ENCODE results near the gene KRTAP4-4. TPM values are rescaled to one million over a fixed set of nuclear protein-coding genes. Genes with fewer than 3 reads are reported as not detected.

The KRTAP4-4 gene
- total and polyA plus RNA-seq, 2 of the 8 experiments (the other 6 are each of a cell fraction or from before 2014, with no cell fraction given): not detected

DNA sequence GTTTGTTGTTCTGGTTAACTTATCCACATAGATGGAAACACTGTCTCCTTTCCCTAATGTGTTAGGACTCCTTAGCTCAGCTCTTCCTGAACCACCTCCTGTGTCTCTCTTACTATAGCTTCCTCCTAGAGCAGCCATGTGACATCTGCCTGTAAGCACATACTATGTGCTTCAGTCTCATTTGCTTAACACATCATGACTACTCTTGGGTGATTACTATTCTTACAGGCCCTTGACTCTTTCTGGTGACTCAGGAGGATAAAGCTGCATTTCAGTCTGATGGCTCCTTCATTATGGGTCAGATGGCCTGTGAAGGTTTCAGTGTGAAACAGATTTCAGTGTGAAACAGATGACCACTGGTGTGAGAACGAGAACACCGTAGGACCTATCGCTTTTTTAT is 17.8 kb upstream of the KRTAP4-4 start (continued):
- TF ChIP-seq, protein P1, sequence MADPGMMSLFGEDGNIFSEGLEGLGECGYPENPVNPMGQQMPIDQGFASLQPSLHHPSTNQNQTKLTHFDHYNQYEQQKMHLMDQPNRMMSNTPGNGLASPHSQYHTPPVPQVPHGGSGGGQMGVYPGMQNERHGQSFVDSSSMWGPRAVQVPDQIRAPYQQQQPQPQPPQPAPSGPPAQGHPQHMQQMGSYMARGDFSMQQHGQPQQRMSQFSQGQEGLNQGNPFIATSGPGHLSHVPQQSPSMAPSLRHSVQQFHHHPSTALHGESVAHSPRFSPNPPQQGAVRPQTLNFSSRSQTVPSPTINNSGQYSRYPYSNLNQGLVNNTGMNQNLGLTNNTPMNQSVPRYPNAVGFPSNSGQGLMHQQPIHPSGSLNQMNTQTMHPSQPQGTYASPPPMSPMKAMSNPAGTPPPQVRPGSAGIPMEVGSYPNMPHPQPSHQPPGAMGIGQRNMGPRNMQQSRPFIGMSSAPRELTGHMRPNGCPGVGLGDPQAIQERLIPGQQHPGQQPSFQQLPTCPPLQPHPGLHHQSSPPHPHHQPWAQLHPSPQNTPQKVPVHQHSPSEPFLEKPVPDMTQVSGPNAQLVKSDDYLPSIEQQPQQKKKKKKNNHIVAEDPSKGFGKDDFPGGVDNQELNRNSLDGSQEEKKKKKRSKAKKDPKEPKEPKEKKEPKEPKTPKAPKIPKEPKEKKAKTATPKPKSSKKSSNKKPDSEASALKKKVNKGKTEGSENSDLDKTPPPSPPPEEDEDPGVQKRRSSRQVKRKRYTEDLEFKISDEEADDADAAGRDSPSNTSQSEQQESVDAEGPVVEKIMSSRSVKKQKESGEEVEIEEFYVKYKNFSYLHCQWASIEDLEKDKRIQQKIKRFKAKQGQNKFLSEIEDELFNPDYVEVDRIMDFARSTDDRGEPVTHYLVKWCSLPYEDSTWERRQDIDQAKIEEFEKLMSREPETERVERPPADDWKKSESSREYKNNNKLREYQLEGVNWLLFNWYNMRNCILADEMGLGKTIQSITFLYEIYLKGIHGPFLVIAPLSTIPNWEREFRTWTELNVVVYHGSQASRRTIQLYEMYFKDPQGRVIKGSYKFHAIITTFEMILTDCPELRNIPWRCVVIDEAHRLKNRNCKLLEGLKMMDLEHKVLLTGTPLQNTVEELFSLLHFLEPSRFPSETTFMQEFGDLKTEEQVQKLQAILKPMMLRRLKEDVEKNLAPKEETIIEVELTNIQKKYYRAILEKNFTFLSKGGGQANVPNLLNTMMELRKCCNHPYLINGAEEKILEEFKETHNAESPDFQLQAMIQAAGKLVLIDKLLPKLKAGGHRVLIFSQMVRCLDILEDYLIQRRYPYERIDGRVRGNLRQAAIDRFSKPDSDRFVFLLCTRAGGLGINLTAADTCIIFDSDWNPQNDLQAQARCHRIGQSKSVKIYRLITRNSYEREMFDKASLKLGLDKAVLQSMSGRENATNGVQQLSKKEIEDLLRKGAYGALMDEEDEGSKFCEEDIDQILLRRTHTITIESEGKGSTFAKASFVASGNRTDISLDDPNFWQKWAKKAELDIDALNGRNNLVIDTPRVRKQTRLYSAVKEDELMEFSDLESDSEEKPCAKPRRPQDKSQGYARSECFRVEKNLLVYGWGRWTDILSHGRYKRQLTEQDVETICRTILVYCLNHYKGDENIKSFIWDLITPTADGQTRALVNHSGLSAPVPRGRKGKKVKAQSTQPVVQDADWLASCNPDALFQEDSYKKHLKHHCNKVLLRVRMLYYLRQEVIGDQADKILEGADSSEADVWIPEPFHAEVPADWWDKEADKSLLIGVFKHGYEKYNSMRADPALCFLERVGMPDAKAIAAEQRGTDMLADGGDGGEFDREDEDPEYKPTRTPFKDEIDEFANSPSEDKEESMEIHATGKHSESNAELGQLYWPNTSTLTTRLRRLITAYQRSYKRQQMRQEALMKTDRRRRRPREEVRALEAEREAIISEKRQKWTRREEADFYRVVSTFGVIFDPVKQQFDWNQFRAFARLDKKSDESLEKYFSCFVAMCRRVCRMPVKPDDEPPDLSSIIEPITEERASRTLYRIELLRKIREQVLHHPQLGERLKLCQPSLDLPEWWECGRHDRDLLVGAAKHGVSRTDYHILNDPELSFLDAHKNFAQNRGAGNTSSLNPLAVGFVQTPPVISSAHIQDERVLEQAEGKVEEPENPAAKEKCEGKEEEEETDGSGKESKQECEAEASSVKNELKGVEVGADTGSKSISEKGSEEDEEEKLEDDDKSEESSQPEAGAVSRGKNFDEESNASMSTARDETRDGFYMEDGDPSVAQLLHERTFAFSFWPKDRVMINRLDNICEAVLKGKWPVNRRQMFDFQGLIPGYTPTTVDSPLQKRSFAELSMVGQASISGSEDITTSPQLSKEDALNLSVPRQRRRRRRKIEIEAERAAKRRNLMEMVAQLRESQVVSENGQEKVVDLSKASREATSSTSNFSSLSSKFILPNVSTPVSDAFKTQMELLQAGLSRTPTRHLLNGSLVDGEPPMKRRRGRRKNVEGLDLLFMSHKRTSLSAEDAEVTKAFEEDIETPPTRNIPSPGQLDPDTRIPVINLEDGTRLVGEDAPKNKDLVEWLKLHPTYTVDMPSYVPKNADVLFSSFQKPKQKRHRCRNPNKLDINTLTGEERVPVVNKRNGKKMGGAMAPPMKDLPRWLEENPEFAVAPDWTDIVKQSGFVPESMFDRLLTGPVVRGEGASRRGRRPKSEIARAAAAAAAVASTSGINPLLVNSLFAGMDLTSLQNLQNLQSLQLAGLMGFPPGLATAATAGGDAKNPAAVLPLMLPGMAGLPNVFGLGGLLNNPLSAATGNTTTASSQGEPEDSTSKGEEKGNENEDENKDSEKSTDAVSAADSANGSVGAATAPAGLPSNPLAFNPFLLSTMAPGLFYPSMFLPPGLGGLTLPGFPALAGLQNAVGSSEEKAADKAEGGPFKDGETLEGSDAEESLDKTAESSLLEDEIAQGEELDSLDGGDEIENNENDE (IDR thresholded peaks at IDR 0.05; ENCODE audit: insufficient replicate concordance, low read length): no peak
- no peak for TF ChIP-seq SRF (IDR thresholded peaks at IDR 0.05; ENCODE audit: low read depth, low read length)
- TF ChIP-seq RNF2 (IDR thresholded peaks at IDR 0.05; ENCODE audit: borderline replicate concordance, low read depth, low read length, missing control alignments, poor library complexity, severe bottlenecking): no peak
- TF ChIP-seq, protein P2, sequence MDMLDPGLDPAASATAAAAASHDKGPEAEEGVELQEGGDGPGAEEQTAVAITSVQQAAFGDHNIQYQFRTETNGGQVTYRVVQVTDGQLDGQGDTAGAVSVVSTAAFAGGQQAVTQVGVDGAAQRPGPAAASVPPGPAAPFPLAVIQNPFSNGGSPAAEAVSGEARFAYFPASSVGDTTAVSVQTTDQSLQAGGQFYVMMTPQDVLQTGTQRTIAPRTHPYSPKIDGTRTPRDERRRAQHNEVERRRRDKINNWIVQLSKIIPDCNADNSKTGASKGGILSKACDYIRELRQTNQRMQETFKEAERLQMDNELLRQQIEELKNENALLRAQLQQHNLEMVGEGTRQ (IDR thresholded peaks at IDR 0.05; ENCODE audit: low read length): no peak
- no peak for TF ChIP-seq CEBPB (IDR thresholded peaks at IDR 0.05; ENCODE audit: low read depth, low read length)
- TF ChIP-seq SAP30 (IDR thresholded peaks at IDR 0.05; ENCODE audit: insufficient read depth, insufficient replicate concordance, low read length): no peak
- no peak for TF ChIP-seq TEAD4 (IDR thresholded peaks at IDR 0.05; ENCODE audit: low read depth, low read length)
- TF ChIP-seq HDAC6 (IDR thresholded peaks at IDR 0.05; ENCODE audit: low read depth, low read length): no peak
- TF ChIP-seq BACH1 (IDR thresholded peaks at IDR 0.05; ENCODE audit: low read length): no peak
- no peak for TF ChIP-seq POLR2A (IDR thresholded peaks at IDR 0.05; ENCODE audit: control extremely low read depth in 1 of 2, low read depth in 2 of 2, low read length in 2 of 2)
- TF ChIP-seq RXRA (IDR thresholded peaks at IDR 0.05; ENCODE audit: insufficient read depth, low read depth, low read length): no peak

All from H1 (cell line).